K562 (cell line): ENCODE measurements around the gene SEBOX. TPM values are rescaled to one million over a fixed set of nuclear protein-coding genes. Genes with fewer than 3 reads are reported as not detected.
A peak's percentile ranks its signal among the peaks of the same experiment; 100 is the strongest.

Experiments used
- ATAC-seq: fragments of 200-7000 bp; cut with Tn5 transposase; 3 replicates; pipeline ENCODE4 v1.9.1; 2020; ENCODE audit warnings: moderate library complexity
- BruUV-seq: library from RNA; stranded (reverse); fragments of 400-500 nt; replicated peaks from 2 replicates; lab custom pipeline; 2021; lab: Mats Ljungman, UMichigan
- CTCF ChIA-PET: fragments of 300-600 bp; formaldehyde crosslinking; extraction: SDS; loops from one replicate; lab custom pipeline; 2021; ENCODE audit warnings: low intra/inter-chr PET ratio; lab: Yijun Ruan, JAX
- POLR2A ChIA-PET: fragments of 300-600, 350-650 bp; sonication (Branson Sonifier 250); formaldehyde crosslinking; extraction: SDS; loops from one replicate; lab custom pipeline; 2021; ENCODE audit warnings: antibody characterized with exemption, inconsistent platforms; lab: Yijun Ruan, JAX
- DNase-seq, 4 experiments: peaks; one replicate each; pipeline versions ENCODE4 v3.0.0 to v3.0.0-alpha.2; 2011 to 2018; ENCODE audit warnings: low spot score in 3 of 4, mixed read lengths in 3 of 4; ENCODE audit errors: extremely low read depth in 1 of 4
- FAIRE-seq: peaks from 2 replicates; lab custom pipeline; 2011; peaks lifted over from hg19 to GRCh38; lab: Jason Lieb, UNC
- H2AFZ ChIP-seq: 2 replicates; pipeline ENCODE4 v1.6.0; 2011; ENCODE audit warnings: low read depth, low read length, control low read depth, inconsistent platforms
- H3K27ac ChIP-seq: fragments of 200-600 bp; 3 replicates; pipeline ENCODE4 v1.8.0; 2011; ENCODE audit warnings: low read depth, mild to moderate bottlenecking, control low read depth, inconsistent platforms, low read length, moderate library complexity, mixed read lengths; ENCODE audit errors: extremely low read depth
- H3K27me3 ChIP-seq, 2 experiments: fragments of 300-600 bp in 1 of 2; 2 replicates in 1 of 2; 3 replicates in 1 of 2; pipeline versions ENCODE4 v1.6.0 to v1.8.0; 2011; ENCODE audit warnings: inconsistent platforms in 2 of 2, low read length in 2 of 2, mild to moderate bottlenecking in 1 of 2, mixed read lengths in 1 of 2, moderate library complexity in 1 of 2; ENCODE audit not compliant: control insufficient read depth in 2 of 2, insufficient read depth in 2 of 2
- H3K36me3 ChIP-seq: fragments of 300-600 bp; 3 replicates; pipeline ENCODE4 v1.8.0; 2011; ENCODE audit warnings: mild to moderate bottlenecking, low read length, inconsistent platforms; ENCODE audit not compliant: control insufficient read depth, insufficient read depth
- H3K4me1 ChIP-seq, 2 experiments: fragments of 200-600 bp in 1 of 2; replicated peaks in 1 of 2; 2 replicates in 1 of 2; 3 replicates in 1 of 2; pipeline versions ENCODE4 v1.5.1 to v1.8.0; 2011; ENCODE audit warnings: inconsistent platforms in 2 of 2, low read length in 2 of 2, mild to moderate bottlenecking in 1 of 2, mixed read lengths in 1 of 2, moderate library complexity in 1 of 2; ENCODE audit not compliant: control insufficient read depth in 2 of 2, insufficient read depth in 2 of 2
- H3K4me2 ChIP-seq: 2 replicates; pipeline ENCODE4 v1.6.1; 2011; ENCODE audit warnings: low read length, control low read depth, inconsistent platforms, mixed read lengths; ENCODE audit not compliant: insufficient read depth
- H3K4me3 ChIP-seq: fragments of 200-600 bp; sonication (generic), shearing (Covaris generic); 2 replicates; pipeline ENCODE4 v1.5.1; 2016; ENCODE audit warnings: control low read depth, inconsistent platforms
- H3K79me2 ChIP-seq: fragments of 200-600 bp; 3 replicates; pipeline ENCODE4 v1.8.0; 2011; ENCODE audit warnings: low read length, inconsistent platforms; ENCODE audit not compliant: control insufficient read depth, insufficient read depth
- H3K9ac ChIP-seq, 2 experiments: 2 replicates each; pipeline versions ENCODE4 v1.6.0 to v1.6.1; 2011; ENCODE audit warnings: low read depth in 2 of 2, low read length in 2 of 2, control low read depth in 1 of 2, inconsistent platforms in 1 of 2, mild to moderate bottlenecking in 1 of 2, mixed read lengths in 1 of 2; ENCODE audit not compliant: insufficient read depth in 1 of 2
- H3K9me1 ChIP-seq: one replicate; pipeline ENCODE4 v1.6.0; 2011; ENCODE audit warnings: inconsistent platforms, mild to moderate bottlenecking, low read length, moderate library complexity; ENCODE audit not compliant: control insufficient read depth, insufficient read depth
- H3K9me3 ChIP-seq: replicated peaks from 2 replicates; pipeline ENCODE4 v1.5.1; 2011; ENCODE audit warnings: low read depth, low read length, inconsistent platforms; ENCODE audit not compliant: control insufficient read depth, insufficient read depth
- H4K20me1 ChIP-seq: replicated peaks from 2 replicates; pipeline ENCODE4 v1.6.1; 2011; ENCODE audit warnings: low read length, inconsistent platforms, mixed read lengths; ENCODE audit not compliant: control insufficient read depth, insufficient read depth
- ARID3B ChIP-seq: fragments of 250-450 bp; sonication (Bioruptor Pico); IDR thresholded peaks from 2 replicates; pipeline ENCODE4 v1.4.0; 2020; ENCODE audit warnings: borderline replicate concordance
- GATAD2A ChIP-seq: fragments of 450-650 bp; IDR thresholded peaks from 2 replicates; pipeline ENCODE4 v1.6.1; 2017
- GATAD2B ChIP-seq: fragments of 450-650 bp; IDR thresholded peaks from 2 replicates; pipeline ENCODE4 v1.6.1; 2017; ENCODE audit warnings: mild to moderate bottlenecking, borderline replicate concordance
- HNRNPK ChIP-seq: fragments of 200-400 bp; formaldehyde crosslinking; IDR thresholded peaks from one replicate; pipeline ENCODE4 v1.6.1; 2018; ENCODE audit warnings: mild to moderate bottlenecking, low read depth, low read length; ENCODE audit not compliant: poor library complexity, severe bottlenecking
- HNRNPL ChIP-seq: fragments of 200-400 bp; formaldehyde crosslinking; IDR thresholded peaks from 2 replicates; pipeline ENCODE4 v1.6.1; 2017; ENCODE audit warnings: low read depth, mild to moderate bottlenecking, low read length
- JUN ChIP-seq, 2 experiments: sonication (generic) in 1 of 2; formaldehyde crosslinking in 1 of 2; IDR thresholded peaks; 2 replicates each; pipeline versions ENCODE4 v1.6.1 to v1.8.0; 2012 to 2022; ENCODE audit warnings: borderline replicate concordance in 2 of 2, mild to moderate bottlenecking in 2 of 2, improper control_type of control experiment in 1 of 2, low read depth in 1 of 2, low read length in 1 of 2, missing genetic modification reagents in 1 of 2
- KDM2B ChIP-seq: fragments of 250-450 bp; sonication (Bioruptor Pico); IDR thresholded peaks from 2 replicates; pipeline ENCODE4 v1.8.0; 2021; ENCODE audit warnings: mild to moderate bottlenecking, moderate library complexity
- MAFG ChIP-seq: fragments of 450-650 bp; conservative IDR thresholded peaks from 2 replicates; pipeline ENCODE4 v1.6.1; 2016; ENCODE audit warnings: missing genetic modification characterization, missing compliant biosample characterization
- SIRT6 ChIP-seq: IDR thresholded peaks from one replicate; pipeline ENCODE4 v1.6.1; 2012; ENCODE audit warnings: low read depth, mild to moderate bottlenecking, control low read depth, inconsistent platforms, low read length, moderate library complexity
- SMC3 ChIP-seq: conservative IDR thresholded peaks from 2 replicates; pipeline ENCODE4 v1.6.1; 2011; ENCODE audit warnings: low read depth, low read length, improper control_type of control experiment; ENCODE audit not compliant: insufficient read depth
- TAF15 ChIP-seq: fragments of 200-400 bp; formaldehyde crosslinking; IDR thresholded peaks from 2 replicates; pipeline ENCODE4 v1.6.1; 2017; ENCODE audit warnings: mild to moderate bottlenecking, low read depth, low read length, moderate library complexity
- TCF7 ChIP-seq: sonication (generic); IDR thresholded peaks from 2 replicates; pipeline ENCODE4 v1.6.1; 2016; ENCODE audit warnings: antibody characterized with exemption, borderline replicate concordance
- U2AF1 ChIP-seq: fragments of 200-400 bp; formaldehyde crosslinking; optimal IDR thresholded peaks from 2 replicates; pipeline ENCODE3; 2017; ENCODE audit warnings: mild to moderate bottlenecking, low read depth, low read length, moderate library complexity
- ZNF444 ChIP-seq: fragments of 250-450 bp; sonication (Bioruptor Pico); IDR thresholded peaks from 2 replicates; pipeline ENCODE4 v1.4.0; 2020; ENCODE audit warnings: mild to moderate bottlenecking, moderate library complexity
- WGBS: fragments of 100-300 bp; shearing (Covaris generic); methylation state at CpG from one replicate; pipeline ENCODE4 v1.1.6; 2016; ENCODE audit warnings: low coverage, mixed read lengths; ENCODE audit not compliant: insufficient coverage; ENCODE audit errors: missing lambda C conversion rate; 5-methylcytosine and 5-hydroxymethylcytosine counted together
- in situ Hi-C: fragments of 300-500 bp; cut with MboI; formaldehyde crosslinking; loops from 4 replicates; pipeline ENCODE4 v1.15.0; 2018; ENCODE audit warnings: inconsistent platforms, mixed read lengths
- intact Hi-C: fragments of 100-400 bp; cut with micrococcal nuclease; formaldehyde crosslinking; loops from 2 replicates; pipeline ENCODE4 v1.14.2; 2022
- polyA plus RNA-seq, 8 experiments: library from polyadenylated mRNA; depleted of rRNA in 4 of 8; stranded (reverse) in 5 of 8; unstranded in 3 of 8; fragments of >200 nt; fragmentation: Nextera tagmentation in 2 of 8; fragmentation: Illumina TruSeq in 1 of 8; extraction: Ambion mirVana in 2 of 8; extraction: Trizol in 1 of 8; gene quantifications; 2 replicates each; pipeline versions ENCODE4 v1.2.1 to v1.2.3, GENCODE V29; 2011 to 2014; ENCODE audit warnings: inconsistent platforms in 1 of 8, missing spikeins in 1 of 8
- total RNA-seq, 7 experiments: library from RNA; depleted of rRNA in 6 of 7; stranded (reverse); fragments of >200 nt in 6 of 7; fragmentation: Illumina TruSeq in 2 of 7; extraction: Trizol in 2 of 7; gene quantifications; 2 replicates each; pipeline versions ENCODE4 v1.2.1 to v1.2.3, GENCODE V29; 2011 to 2021; ENCODE audit warnings: low replicate concordance in 1 of 7

SEBOX gene
- total and polyA plus RNA-seq, 9 of the 15 experiments (the other 6 are each of a cell fraction or from before 2014, with no cell fraction given), result not detected

- Histone ChIP-seq H3K9me3 (no peaks in the 10 kb centered on the region), H3K27me3 (no peaks in the 10 kb centered on the region), H3K4me3 (no peak overlapping the region), H3K27ac (no peak overlapping the region), H3K4me1 (peaks cover 0 to 3% of the 10 kb centered on the region in 2 experiments; a peak in 4 of 5 replicates), H3K79me2 (no peaks in the 10 kb centered on the region), H3K4me2 (no peak overlapping the region), H3K36me3 (peaks cover 10% of the 10 kb centered on the region; the same call in 1 of the 3 replicates), H2AFZ (no peak overlapping the region), H3K9ac (no peak overlapping the region; a peak in 1 of 4 replicates), H4K20me1 (0 out of 2 replicates have a peak, but pooled peaks cover 8% of the 10 kb centered on the region), H3K9me1 (peaks cover 3% of the 10 kb centered on the region)
- DNase-seq (no peak), ATAC-seq (peak; percentile 23), FAIRE-seq (no peak)
- TF ChIP-seq HNRNPK (no peak), ARID3B (CRISPR knock-in tag) (no peak), U2AF1 (no peak), TCF7 (no peak), SMC3 (no peak), ZNF444 (CRISPR knock-in tag) (no peak), SIRT6 (no peak), HNRNPL (no peak), JUN (IDR thresholded peaks at IDR 0.05; ENCODE audit: borderline replicate concordance, low read depth, low read length) (no peak), JUN (CRISPR knock-in tag; IDR thresholded peaks at IDR 0.05; ENCODE audit: borderline replicate concordance) (no peak), GATAD2B (no peak), TAF15 (no peak), KDM2B (CRISPR knock-in tag) (no peak), GATAD2A (no peak), MAFG (tag) (no peak)
- POLR2A ChIA-PET, result interaction anchor here (0.7 to 1.5 kb wide), 4 partner anchors 12 to 27 kb away, joined by 3 to 4 read pairs (median 3); partner anchors contain the start of gene VTN
- BruUV-seq, result no TSS peak
- in situ Hi-C loops (no loop called here), intact Hi-C loops (no loop called here)
- CTCF ChIA-PET, result no interaction called here
- 70% methylated on average over 7 of the region's 7 CpGs for WGBS
Measured at GRCh38 chr17:28397687-28398279, 32.8 kb upstream of the SEBOX start.
